ENCODE results near the gene IQCF5.
"Not testable (repeated sequence)": the region's sequence is repeated elsewhere in the genome, so short reads cannot be mapped to it uniquely, and the experiment has no call there.

The IQCF5 gene

GRCh38 chr3:51875501-51875900, at the start of gene IQCF5:
TSS of gene IQCF5 (minus strand) at chr3:51875601. CDS start at chr3:51875531, 70 bp downstream.
- ATAC-seq: no peak
- no peak for DNase-seq

- no peak for ATAC-seq
- no peak for DNase-seq
These were observed 45.7 kb upstream of the IQCF5 start for GRCh38 chr3:51921081-51921578.

DNA sequence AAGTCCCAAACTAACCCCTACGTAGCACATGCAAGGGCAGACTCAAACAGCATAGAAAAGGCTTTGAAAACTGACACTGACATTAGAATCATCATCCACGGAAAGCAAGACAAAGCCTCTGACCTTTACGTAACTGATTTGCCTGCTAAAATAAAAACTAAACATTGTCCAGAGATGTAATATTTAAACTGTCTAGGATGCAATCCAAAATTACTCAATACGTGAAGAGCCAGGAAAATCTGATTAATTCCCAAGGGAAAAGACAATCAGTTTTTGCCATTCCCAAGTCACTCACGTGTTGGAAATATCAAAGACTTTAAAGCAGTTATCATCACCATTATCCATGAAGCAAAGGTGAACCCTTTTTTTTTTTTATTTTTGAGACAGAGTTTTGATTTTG, 41.0 kb upstream of the IQCF5 start:
- no peak for ATAC-seq
- DNase-seq: no peak

DNA sequence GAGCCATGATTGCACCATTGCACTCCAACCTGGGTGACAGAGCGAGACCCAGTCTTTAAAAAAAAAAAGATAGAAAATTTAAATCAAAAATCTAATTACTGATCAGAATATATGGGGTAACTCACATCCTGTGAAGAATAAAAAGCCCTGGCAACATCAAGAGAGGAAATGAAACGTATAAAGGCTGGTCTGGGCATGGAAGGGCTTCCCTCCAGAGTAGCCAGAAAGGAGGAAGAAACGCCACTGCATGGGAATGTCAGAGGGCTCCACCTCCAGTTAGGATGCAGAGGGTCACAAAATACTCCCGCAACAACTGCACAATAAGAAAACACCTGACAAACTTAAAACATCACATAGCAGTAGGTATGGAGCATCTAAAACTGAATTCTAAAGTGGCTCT, 32.6 kb upstream of the IQCF5 start:
- ATAC-seq (no peak), DNase-seq (no peak)

DNA sequence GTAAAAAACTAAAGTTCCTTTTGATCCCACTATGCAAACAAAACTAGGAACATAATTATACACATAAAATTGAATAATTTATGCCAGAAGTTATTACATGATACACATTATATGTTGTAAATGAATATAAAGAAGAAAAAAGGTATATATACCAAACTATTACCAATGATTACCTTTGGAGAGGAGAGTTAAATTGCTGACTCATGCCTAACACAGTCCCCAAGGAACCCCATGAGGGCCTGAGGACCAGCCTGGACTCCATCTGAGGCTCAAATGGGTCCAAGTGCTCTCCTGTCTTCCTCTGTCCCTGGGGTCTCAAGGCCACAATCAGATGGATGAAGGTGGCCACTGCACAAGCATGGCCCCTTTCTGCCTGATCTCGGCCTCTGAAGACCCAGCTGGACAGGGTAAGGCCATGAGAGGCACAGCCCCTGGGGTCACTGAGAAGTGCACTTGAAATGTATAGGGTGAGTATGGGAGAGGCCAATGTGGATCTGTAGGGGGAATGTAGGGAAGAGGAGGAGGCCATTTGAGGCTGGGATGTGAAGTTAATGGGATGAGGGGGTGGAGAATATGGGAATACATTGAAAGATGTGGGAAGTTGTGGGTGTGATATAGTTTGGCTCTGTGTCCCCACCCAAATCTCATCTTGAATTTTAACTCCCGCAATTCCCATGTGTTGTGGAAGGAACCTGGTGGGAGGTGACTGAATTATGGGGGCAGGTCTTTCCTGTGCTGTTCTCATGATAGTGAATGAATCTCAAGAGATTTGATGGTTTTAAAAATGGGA, 28.8 kb upstream of the IQCF5 start:
- ATAC-seq (no peak), DNase-seq (no peak)

GRCh38 chr3:51902361-51902760, 27.0 kb upstream of the IQCF5 start:
- DNase-seq: peak; percentile 21
- ATAC-seq: not testable (repeated sequence)

DNA sequence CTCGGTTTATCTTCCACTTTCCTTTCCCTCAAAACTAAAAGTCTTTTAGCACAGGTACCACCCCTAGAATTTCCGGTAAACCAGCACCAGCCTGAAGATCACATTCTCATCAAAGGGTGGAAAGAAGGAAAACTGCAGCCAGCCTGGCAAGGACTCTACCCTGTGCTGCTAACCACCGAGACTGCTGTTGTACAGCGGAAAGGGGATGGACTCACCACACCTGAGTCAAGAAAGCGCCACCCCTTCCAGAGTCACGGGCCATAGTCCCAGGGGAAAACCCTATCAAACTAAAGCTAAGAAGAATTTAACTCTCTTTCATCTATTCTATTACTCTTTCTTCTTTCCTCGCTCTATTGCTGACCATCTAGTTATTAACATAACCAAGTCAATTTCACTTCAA, 24.6 kb upstream of the IQCF5 start:
- ATAC-seq: not testable (repeated sequence)

GRCh38 chr3:51897391-51897790, 22.0 kb upstream of the IQCF5 start:
- ATAC-seq: no peak
- DNase-seq: no peak

More for the DNA sequence above, 24.6 kb upstream of the IQCF5 start:
- not testable (repeated sequence) for DNase-seq

DNA sequence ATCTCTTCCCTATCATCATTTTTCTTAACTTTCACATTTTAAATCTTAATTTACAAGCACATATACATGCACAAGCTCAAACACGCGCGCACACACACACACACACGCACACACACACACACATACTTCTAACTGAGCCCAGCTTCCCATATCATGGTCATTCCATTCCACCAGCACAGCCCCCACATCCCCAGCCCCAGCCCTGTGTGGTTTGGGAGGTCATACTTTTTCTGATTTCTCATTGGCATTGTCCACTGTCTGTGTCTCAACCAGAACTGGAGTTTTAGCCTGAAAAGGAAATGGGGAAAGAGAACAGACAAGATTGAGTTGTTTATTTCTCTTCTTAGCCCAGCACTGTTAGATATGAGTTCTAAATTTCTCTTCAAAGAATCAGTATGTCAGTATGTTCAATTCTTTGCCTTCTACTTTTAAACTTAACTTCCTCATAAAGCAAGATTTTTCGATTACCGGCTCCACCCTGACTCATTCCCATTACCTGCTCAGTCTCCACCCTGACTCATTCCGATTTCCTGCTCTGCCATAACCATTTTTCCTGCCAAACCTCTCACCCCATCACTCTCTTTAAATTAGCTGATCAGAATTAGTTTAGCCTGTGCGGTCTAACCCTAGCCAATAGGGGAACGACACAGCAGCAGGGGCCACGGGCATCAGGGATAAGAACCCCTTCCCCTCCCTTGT, 21.4 kb upstream of the IQCF5 start:
- DNase-seq (no peak), ATAC-seq (no peak)

GRCh38 chr3:51894939-51895338, 19.5 kb upstream of the IQCF5 start:
- DNase-seq: no peak
- no peak for ATAC-seq

- ATAC-seq (no peak), DNase-seq (no peak)
These were observed 19.0 kb upstream of the IQCF5 start for GRCh38 chr3:51894391-51894790.

DNA sequence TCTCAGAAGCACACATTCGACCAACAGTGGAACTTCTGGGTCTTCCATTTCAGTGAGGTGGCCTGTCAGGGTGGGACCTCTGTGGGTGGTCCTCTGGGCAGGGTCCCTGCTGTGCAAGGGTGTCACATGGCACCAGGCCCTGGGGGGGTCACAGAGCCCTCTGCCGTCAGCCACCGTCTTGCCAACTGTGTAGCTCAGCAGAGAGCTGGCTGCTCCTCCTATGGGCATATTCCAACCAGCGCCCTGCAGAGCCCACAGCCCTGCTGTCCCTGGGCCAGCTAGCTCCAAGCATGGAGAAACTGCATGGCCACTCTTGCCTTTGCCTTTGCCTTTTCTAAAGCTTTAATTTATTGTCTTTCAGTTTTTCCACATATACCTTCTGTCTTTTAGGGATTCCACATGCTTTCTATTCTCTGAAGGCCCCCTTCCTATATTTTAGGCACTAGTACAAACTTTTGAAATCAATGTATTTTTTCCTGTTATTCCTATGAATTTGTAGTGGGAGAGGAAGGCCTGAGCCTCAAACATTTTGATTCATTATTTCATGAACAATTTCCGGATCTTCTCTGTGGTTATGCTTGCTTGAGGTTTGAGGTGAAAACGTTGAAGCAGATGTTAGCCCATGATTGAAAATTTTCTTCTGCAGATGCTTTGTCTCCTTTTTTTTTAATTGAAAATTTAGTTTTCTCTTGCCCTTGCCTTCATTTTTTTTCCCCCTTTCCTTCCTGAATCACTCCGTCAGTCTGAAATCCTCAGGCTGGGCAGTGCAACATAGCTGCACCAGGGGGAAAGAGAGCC, 16.0 kb upstream of the IQCF5 start:
- ATAC-seq (no peak), DNase-seq (no peak)

DNA sequence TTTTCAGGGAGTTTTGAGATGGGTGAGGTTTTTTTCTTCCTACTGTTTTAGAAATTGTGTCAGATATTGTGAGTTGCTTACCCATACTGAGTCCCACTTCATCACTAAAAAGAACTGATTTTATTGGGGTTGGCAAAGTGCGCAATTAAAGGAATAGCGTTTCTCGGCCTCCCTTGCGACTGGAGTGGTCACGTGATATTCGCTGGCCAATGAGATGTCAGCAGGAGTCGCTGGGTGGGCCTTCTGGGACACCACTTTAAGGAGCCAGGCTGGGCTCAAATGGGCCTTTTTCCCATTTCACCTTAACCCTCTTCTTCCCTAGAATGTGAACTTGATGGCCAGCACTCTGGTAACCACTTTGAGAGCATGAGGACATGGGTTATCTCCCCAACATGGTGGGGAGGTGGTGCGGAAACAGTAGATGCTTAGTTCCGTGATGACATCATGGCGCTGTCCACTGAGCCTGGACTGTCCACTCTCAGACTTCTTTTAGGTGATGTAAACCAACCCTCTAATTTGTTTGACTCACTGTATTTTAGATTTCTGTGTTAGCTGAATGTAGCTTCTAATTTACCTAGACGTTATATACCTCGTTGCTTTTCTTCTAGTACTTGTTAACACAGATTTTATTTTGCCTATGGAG, 13.2 kb upstream of the IQCF5 start:
- DNase-seq (no peak), ATAC-seq (no peak)

DNA sequence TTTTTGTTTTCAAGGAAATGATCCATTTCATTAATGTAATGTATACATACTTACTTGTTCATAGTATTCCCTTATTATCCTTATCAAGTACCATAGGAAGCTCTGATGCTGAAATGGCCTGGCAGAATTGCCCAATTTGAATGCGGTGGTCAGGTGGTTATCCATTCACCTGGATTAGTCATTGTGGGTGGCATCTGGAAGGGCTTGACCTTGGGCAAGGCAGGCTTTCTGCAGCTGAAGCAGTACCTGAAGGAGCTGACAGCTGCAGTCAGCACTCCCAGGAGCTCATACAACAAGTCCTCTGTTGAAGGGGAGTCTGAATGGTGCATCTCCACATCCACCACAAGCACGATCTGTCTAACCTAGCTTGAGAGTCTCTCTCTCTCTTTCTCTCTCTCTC, 12.2 kb upstream of the IQCF5 start:
- DNase-seq: no peak
- ATAC-seq: no peak

- ATAC-seq (no peak), DNase-seq (no peak)
These were observed 11.0 kb upstream of the IQCF5 start for GRCh38 chr3:51886447-51886846.

GRCh38 chr3:51879937-51880336, 4.5 kb upstream of the IQCF5 start:
- DNase-seq (no peak), ATAC-seq (no peak)

DNA sequence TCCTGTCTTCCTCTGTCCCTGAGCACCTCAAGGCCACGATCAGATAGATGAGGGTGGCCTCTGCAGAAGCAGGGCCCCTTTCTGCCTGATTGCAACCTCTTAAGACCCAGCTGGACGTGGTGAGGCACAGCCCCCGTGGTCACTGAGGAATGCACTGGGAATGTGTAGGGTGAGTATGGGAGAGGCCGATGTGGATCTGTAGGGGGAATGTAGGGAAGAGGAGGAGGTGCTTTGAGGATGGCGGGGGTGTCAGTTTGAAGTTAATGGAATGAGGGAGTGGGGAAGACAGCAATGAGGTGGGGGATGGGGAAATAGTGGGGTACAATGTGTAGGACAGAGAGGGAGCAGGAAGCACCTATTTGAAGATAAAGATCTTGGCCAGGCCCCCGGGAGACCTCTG, 785 bp upstream of the IQCF5 start:
- ATAC-seq: no peak
- no peak for DNase-seq

- ATAC-seq (no peak), DNase-seq (no peak)
These were observed 512 bp downstream of the IQCF5 start for GRCh38 chr3:51874889-51875288.

DNA sequence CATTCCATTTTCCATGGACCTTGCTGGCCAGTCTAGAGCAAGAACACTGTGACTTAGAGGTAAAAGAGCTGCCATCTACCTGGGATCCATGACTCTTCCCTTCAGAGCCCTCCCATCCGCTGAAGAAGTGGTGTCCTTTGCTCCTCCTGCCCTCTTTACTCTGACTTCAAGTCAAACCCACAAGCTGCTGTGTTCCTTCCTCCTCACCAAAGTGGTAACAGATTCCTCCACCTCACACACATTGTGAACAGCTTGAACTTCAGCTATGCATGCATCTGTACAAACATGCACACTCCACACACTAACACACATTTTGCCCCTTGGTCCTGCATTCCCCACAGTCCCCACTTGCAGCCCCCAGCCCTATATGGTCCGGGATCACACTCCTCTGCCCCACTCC, 990 bp downstream of the IQCF5 start:
- no peak for DNase-seq

GRCh38 chr3:51873876-51874275, 1.5 kb downstream of the IQCF5 start:
- DNase-seq (no peak), ATAC-seq (no peak)

More for the DNA sequence above, 990 bp downstream of the IQCF5 start:
- ATAC-seq: no peak

DNA sequence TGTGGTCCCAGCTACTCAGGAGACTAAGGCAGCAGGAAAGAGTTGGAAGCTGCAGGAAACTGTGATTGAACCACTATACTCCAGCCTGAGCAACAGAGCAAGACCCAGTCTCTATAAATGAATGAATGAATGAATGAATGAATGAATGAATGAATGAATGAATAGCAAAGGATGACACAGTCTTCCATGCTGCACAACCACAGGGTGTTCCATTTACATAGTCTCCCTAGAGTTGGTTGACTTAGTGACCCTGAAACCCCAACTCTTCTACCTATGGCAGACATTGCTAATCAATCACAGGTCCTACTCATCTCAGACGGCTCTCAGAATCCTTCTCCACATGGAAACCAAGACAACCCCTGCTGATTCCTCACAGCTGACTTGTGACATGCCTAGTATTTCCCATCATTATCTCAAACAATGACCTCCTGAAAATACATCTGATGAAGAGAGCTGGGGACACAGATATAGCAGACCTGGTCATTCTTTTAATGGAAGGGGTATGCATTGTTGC, 2.1 kb downstream of the IQCF5 start:
- ATAC-seq: no peak

GRCh38 chr3:51869304-51869703, 6.1 kb downstream of the IQCF5 start:
- DNase-seq (no peak), ATAC-seq (no peak)

More for the DNA sequence above, 2.1 kb downstream of the IQCF5 start:
- DNase-seq: no peak
